HG02610 (cell line): ENCODE data around the gene CST9.
"Not testable (repeated sequence)": the region's sequence is repeated elsewhere in the genome, so short reads cannot be mapped to it uniquely, and the experiment has no call there.

Source experiments
- ATAC-seq: cut with Tn5 transposase; IDR thresholded peaks from one replicate; pipeline ENCODE4 v1.9.1; 2021; ENCODE audit warnings: mild to moderate bottlenecking, moderate library complexity; ENCODE audit not compliant: unreplicated experiment

Gene CST9

DNA sequence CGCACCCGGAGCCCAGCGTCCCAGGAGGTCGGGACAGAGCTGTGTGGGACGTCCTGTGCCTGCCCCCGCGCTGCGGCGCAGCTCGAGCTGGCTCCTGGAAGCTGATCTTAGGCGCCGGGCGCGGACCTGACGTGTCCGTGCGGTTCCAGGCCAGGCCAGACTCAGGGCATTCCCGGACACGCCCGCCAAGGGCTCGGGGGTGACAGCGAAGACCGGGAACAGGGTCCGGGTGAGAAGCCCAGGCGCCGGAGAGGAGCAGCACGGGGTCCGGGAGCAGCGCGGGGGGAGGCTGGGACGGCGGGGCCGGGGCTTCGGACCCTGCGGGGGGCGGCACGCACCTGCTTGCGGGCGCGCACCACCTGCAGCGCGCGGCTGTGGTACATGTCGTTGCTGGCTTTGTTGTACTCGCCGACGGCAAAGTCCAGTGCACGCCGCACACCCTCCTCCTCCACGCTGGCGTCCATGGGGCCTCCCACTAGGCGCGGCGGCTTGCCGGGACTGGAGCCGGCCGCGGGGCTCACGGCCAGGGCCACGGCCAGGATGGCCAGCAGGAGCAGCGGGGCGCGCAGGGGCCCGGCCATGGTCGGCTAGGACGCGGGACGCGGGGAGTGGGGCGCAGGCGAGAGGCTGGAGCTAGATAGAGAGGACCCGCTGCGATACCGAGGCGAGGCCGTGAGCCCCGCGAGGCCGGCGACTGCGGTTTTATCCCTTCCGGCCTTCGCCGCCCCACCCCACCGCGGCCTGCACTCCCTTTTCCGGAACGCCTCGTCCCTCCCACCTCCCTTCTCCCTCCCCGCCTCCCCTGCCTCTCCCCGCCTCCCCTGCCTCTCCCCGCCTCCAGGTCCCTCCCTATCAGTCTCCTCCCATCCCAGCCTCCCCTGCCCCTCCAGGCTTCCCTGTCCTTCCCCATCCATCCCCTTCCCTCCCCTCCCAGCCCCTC is 31.8 kb upstream of the CST9 start, which contains the start of gene CST3:
Gene CST3, minus strand, starts transcription at position 674 of the 940 bp plus-strand sequence. Its CDS starts 93 bp downstream, at position 581.
- peak; percentile 45 for ATAC-seq

DNA sequence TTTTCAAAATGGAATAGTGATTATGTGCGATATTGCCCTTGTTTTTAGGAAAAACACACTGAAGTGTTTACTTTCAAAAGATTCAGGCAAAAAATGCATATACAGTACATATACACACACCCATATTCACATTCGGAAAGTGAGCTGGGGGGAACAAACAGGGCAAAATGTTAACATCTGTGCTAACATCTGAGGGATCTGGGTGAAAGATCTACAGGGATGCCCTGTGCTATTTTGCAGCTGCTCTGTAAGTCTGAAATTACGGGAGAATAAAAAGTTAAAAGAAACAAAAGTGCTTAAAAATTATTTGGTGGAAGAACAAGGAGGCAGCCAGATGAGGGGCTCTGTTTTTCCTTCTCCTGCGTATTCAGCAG is 31.2 kb upstream of the CST9 start:
- ATAC-seq, result no peak

DNA sequence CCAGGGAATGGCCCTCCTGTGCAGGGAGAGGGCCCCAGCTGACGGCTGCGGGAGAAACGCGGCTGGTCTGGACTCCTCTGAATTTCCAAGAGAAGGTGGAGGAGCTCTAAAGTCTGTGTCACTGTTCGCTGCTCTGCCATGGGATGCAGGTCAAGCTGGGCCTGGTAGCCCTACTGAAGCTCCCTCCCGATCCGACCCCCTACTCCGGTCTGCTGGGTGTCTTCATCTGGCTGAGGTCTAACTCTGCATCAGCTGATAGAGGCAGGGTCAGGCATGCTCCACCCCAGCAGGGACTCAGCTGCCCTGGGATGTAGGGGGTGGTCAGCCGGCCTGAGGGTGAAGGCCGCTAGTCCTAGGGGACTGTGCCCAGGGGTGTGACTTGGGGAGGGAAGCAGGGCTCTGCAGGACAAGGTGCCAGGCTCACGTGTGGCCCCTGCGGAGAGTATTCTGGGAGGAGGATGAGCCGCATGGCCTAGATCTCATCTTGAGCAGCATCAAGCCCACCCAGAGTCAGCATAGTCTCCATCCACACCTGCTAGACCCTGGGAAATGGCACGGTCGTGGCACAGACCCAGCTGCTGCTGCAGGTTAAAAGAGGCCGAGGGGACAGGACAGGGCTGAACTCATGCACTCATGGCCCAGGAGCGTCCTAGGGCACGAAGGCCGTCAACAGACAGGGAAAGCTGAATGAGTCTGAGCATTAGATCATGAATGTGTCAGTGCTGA is 30.6 kb upstream of the CST9 start:
- ATAC-seq, result no peak

DNA sequence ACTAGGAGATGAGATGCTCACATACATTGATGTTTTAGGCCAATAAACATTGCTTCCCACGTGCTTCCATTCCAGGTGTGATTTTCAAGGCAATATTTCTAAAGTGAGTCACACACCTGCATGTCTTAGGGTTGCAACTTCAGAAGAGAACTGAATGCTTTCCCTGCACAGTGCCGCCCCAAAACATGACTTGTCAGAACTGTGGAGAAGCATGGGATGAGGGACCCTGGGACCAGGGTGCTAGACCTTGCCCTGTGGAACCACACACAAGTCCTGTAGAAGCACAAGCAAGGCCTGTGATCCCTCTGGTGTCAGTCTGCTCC is 30.0 kb upstream of the CST9 start:
- ATAC-seq, result not testable (repeated sequence)

GRCh38 chr20:23634985-23635767 is 29.5 kb upstream of the CST9 start:
- ATAC-seq, result no peak

GRCh38 chr20:23634044-23634801 is 28.5 kb upstream of the CST9 start:
- ATAC-seq, result no peak

DNA sequence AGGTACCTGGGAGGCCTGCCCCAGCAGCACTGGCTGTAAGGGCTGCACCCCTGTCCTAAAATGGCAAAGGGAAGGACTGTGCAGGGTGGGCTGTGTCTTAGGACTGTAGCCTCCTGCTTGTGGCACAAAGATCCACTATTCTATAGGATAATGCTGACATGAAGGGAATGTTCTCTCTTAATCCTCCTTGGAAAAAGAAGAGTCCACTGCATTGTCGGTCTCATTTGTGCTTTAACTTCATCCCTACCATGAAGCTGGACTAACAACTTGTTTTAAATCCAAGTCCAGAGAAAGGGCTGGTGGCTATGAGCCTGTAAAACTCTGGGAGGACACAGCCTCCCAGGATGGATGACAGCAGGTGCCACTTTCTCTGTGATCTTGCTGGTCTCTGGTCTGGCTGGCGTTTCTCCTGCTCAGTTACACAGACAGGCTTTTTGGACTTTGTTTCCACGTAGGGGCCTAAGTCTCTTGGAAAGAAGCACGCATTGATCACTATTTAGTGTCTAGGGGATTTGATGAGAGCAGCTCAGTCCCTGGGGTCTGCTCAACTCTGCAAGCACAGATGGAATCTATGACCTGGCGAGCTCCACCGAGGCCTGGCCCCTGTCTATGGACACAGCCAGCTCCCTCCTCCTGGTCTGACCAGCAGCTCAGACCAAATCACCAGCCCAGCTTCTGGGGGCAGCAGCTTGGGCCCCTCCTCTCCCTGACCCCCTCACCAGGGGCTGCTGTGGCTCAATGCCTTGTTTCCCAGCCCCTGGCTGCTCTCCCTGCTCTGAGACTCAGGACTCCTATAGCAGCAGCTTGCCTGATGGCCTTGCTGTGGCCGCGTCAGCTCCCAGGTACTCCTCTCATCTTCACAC is 27.2 kb upstream of the CST9 start:
- ATAC-seq, result no peak

DNA sequence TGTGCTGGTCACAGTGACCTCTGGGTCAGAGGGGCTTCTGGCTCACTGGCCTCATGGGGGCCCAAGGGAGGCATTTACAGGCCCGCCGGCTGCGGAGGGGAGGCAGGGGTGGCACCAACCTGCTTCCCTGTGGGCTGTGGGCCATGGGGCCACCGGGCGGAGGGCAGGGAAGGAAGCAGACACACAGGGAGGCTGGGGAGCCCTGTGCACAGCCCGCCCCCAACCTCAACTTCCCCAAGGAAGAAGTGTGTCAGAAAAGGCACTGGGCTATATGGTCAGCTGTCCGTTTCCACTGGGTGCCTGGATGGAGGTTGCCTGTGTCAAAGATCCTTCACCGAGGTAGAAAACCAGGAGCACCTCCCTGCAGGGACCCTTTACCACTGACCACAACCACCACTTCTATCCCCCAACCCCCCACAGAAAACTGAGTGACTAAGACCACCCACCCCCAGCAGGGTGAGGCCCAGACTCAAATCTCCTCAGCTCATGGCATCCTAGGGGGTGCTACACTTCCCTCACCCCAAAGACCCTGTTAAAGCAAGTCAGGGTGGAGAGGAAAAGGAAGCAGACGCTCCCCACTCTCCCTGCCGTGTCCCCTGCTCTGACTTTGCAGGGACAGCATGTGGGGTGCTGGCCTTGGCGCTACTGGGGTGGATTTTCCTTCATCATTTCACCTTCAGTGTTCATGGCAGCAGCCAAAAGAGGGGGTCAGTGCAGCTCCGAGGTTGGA is 26.4 kb upstream of the CST9 start:
- ATAC-seq, result no peak

DNA sequence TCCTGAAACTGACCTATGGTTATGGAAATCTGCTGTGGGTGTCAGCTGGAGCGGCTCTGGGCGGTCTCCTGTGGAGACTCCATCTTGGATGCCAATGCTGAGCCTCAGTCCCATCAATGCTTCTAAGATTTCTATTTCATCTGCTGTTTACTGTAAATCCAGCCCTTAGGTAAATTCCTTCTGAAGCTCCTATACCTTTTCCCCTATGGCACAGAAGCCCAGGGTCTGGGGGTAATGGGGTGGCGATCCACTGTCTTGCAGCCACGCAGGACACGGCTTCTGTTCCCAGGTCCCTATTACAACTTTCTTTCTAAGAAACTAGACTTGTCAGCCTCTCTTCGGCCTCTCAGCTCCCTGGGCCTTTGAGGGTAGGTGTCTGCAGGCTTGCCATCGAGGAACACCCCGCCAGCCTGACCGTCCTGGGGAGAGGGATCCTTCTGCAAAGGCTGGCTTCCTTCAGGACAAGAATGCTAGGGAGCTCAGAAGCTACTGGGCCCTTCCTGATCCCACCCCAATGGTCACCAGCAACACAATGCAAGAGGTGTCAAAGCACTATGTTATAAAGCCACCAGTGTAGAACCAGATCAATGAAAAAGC is 25.6 kb upstream of the CST9 start:
- no peak for ATAC-seq

DNA sequence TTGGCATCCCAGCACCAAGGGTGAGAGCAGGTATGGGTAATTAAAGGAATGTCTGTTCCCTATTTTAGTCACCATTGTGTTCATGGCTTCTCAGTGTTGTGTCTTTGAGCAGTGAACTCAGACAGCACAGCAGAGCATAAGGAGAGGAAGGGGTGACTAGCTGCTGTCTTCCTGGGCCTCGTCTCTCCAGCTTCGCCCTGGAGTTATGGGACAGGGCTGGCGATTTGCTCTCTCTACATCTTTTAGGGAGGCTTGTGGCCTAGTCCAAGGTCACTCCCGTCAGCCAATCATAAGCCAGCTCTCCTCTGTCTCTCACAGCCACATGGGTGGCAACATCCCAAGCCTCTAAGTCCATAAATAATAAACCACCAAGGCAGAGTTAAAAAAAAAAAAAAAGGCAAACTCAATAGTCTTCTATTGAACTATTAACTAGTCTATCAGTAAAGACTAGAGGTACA is 24.7 kb upstream of the CST9 start:
- ATAC-seq, result no peak

- no peak for ATAC-seq
Measured at GRCh38 chr20:23629542-23630391, 24.1 kb upstream of the CST9 start.

DNA sequence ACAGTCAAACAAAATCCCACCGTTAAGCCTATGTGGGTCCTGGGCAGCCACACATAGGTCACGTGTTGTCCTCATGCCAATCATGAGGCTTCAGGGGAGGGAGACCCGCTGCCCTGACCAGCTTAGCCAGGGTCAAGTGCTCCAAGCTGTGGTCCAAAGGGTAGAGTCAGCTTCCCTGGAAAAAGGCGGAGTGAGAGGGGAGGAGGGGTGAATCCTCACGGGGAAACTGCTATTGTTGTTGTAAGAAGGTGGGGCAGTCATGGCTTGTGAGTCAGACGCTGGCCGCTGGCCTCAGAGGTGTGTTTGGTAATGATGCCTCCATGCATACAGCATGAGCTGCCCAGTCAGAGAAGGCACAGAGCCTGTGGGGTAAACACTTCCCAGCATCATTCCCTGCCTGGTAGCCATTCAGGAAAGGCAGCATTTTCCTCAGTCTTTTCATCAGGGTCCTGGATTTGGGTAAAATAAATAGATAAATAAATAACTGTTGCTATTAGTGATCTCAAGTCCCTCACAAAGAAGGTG is 23.4 kb upstream of the CST9 start:
- no peak for ATAC-seq

DNA sequence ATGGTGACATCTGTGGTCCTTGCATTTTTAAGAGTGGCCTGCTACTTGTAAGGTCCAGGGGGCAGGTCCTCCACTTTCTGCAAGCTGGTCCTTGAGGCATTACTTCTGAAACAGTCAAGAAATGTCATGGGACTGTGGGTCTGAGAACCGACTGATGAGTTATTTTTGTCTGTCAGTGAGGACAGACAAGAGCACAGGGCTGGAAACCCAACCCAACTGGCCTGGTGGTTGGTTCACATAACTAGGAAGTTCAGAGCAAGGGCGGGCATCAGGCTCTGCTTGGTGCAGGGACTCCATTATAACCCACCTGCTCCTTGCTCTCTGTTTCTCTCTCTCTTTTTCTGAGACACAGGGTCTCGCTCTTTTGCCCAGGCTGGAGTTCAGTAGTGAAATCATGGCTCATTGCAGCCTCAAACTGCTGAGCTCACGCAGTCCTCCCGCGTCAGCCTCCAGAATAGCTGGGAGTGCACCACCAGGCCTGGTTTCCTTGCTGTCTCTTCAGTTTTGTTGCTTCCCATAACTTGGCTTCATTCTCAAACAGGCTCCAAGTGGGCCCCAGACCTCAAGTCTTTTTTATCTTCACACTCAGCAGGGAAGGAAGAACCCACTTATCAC is 22.8 kb upstream of the CST9 start:
- ATAC-seq, result no peak

DNA sequence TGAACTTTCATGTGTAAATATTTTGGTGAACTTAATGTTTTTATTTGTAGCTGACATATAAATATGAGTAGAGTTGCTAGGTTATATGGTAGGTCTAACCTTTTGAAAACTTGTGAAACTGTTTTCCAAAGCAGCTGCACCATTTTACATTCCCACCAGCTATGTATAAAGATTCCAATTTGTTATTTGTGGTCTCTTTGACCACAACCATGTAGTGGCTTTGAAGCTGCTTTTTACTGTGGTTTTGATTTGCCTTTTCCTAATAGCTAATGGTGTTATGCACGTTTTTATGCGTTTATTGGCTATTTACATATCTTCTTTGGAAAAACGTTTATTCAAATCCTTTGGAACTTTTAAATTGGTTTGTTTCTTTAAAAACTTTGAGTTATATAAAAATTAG is 21.8 kb upstream of the CST9 start:
- no peak for ATAC-seq

- no peak for ATAC-seq
Measured at GRCh38 chr20:23626040-23626620, 20.4 kb upstream of the CST9 start.

- ATAC-seq, result peak; percentile 63
Measured at GRCh38 chr20:23625236-23625964, 19.7 kb upstream of the CST9 start.
